HG03025 (cell line): ENCODE measurements around the gene FILIP1.
A peak's percentile ranks its signal among the peaks of the same experiment; 100 is the strongest.

Source experiments
- ATAC-seq: cut with Tn5 transposase; IDR thresholded peaks from one replicate; pipeline ENCODE4 v1.9.1; 2021; ENCODE audit warnings: mild to moderate bottlenecking, moderate library complexity; ENCODE audit not compliant: unreplicated experiment, low FRiP score

The FILIP1 gene

DNA sequence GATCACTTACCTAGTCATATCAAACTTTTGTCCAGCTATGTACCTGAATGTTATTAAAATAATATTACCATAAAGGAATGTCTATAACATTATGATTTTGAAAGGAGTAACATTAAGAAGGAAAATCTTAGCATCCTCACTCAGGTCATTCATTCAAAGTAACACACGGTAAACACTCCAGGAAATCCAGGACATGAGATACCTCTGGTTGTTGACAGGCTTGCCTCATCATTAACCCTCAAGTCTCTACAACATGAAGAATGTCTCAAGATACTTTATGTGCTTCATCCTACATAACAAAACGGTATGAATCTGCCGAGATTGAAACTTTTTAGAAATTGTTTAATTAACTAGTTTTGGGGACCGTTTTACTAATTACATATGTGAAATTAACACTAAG is 690 bp upstream of the FILIP1 start:
- ATAC-seq = no peak

DNA sequence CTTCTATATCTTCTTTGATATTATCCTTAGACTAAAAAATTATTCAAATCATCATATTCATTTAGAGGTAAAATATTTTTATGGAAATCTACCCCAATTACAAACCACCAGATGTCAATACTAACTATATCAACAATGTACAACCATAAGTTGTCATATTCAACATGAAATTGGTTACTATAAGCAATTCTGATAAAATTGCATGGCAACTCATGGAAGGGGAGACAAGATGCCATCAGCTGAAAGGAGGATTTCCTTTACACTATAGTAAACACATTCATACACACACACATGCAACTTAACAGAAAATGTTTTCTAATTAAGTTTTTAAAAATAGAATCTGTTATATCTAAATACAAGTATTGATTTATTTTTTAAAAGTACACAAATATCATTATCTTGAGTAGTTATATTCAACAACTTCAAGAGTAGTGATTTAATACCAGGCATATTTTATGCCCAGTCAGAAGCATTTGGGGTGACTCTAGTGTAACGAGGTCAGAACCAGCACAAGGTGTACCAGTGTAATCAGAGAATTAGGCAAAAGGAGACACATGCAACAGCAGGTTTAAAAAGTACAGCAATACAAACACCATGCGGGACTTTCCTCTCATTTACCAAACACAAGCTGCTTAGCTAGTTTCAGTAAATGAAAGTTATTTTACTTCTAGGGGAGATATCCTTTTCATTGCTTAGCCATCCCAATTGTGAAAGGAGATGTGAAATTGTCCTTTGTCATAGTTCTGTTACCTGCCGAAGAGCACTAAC is 1.0 kb downstream of the FILIP1 start:
- peak; percentile 38 for ATAC-seq

DNA sequence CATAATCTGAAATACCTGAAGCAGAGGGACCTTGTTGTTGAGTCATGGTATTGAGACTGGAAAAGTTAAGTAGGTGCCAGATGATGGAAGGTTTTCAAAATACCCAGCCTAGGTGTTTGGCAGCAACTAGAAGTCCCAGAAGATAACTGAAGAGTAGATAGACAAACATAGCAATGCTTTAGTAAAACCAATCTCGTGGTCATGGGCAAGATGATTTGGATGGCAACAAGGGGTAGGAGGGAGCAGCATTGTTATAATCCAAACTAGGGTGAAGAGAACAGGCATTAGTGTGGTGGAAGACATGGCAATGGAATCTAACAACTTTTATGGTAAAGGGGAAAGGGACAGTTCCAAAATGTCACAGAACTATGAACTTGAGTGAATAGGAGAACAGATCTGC is 2.3 kb downstream of the FILIP1 start:
- ATAC-seq = no peak

DNA sequence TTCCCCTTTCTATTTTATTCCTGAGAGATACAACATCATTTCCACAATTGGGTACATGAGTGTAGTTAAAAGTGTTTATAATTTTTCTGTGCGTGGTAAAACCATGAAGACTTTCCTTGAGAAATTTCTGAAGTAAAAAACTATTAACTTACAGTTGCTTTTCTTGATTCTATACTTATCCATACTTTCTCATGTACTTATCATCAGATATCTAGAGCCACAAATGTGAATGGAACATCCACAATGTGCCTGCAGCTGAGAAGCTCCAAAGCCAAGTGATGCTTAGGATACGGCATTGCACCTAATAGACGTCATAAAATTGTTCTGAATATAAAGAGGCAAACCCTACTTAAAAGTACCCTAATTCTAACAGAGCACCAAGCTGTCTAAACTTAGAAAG is 2.9 kb downstream of the FILIP1 start:
- ATAC-seq = no peak

DNA sequence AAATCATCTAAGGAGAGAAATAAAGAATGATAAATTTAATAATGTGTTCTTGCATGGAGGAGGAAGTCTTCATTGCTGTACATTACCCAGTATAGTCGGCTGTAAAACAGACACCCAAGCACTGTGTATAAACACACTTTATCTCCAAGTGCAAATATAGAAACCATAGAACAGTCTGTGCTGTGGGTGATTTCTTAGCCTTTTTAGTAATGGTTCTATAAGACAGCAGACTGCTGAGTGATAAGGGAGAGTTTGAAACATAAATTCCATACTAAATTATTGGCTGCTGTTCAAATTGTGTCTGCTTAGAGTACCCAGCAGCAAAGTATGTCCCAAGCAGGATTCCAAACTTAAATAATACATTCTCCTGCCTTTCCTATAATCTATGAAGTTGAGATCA is 4.6 kb downstream of the FILIP1 start:
- ATAC-seq = no peak

DNA sequence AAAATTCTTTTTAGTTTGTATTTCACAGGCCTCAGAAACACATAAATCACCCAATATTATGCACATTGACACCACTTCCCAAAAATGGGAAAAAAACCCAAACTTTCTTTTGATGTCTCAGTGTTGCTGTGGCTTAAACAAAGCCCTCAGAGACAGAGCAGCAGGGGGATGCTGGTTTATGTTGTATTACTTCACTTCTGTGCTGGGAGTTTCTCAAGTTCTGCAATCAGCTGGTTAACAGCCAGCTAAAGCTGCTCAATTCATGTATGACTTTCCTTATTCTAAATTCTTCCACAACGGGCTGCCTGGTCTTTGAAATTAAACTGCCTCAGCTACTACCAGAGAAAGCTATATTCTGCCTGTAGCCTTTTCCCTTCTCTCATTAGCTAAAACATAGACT is 5.6 kb downstream of the FILIP1 start:
- no peak for ATAC-seq

DNA sequence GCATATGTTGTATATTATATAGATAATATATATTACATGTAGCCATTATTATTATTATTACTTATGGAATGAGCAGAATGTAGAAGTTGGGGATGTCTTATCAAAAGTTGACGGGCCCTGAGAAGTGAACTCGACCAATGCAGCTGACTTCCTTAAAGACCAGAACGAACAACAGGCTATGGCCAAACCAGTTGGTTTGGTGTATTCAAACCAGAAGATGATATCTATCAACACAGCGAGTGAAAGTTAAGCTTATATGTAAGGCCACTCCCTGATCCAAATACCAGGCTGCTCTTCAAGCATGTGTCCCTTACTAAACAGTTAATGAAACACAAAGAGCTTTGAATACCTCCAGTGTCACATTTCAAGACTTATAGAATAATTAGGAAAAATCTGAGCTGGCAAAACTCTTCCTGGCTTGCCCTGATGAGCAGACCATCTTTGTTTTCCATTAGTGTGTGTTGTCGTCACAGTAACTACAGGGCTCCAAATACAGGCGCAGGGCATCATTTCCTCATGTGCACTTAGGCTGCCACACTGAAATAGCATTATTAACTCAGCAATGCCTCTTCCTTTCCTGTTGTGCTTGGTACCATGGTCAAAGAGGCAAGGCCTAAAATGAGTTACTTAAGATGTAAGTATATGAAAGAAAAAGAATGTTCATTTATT is 6.6 kb downstream of the FILIP1 start:
- no peak for ATAC-seq

DNA sequence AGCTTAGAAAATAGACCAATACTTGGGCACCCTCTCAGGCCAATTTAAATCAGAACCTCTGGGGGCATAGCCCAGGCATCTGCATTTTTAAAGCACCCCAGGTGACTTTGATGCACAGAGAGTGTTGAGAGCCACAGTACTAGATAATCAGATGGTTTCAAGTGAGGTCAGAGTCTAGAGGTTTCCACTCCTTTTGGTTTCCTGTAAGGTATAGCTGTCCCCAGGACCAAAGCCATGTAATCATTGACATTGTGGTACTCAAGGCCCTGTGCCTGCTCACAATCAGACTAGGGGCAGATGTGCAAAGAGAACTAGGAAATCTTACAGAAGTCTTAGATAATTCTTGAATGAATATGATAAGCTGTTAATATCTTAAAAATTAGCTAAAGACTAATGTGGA is 9.1 kb downstream of the FILIP1 start:
- no peak for ATAC-seq

DNA sequence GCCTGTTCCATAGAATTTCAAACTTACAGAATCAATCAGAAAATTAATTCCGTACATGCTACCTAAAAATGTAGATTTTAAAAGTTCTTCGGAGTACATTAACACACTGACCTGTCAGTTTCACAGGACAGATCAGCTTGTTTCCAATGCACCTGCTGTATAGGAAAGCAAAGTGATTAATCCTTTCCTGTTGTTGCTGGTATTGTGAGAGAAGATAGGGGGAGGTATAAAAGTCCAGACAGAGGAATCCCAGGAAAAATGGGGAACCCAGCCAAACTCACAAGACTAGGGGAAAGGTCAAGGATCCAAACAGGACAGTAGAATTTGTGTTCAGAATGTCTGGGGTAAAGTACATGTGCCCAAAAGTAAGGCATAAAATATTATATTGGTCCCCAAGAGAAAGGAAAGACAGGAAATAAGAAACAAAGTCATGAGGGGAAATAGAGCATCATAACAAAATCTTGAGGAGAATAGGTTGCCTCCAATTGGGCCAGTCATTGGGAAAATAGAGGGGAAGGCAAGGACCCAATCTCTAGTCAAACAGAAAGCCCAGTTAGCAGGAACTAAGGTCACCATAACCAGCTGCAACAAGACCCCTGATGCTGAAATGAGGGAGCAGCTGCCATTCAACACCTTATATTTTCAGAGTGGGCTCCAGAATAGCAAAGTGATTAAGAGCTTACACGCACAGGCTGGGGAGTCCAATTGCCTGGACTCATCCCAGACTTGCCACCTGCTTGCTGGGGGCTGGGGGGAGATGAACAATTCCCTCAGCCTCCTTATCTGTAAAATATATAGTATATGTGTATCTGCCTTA is 10.3 kb downstream of the FILIP1 start:
- no peak for ATAC-seq

DNA sequence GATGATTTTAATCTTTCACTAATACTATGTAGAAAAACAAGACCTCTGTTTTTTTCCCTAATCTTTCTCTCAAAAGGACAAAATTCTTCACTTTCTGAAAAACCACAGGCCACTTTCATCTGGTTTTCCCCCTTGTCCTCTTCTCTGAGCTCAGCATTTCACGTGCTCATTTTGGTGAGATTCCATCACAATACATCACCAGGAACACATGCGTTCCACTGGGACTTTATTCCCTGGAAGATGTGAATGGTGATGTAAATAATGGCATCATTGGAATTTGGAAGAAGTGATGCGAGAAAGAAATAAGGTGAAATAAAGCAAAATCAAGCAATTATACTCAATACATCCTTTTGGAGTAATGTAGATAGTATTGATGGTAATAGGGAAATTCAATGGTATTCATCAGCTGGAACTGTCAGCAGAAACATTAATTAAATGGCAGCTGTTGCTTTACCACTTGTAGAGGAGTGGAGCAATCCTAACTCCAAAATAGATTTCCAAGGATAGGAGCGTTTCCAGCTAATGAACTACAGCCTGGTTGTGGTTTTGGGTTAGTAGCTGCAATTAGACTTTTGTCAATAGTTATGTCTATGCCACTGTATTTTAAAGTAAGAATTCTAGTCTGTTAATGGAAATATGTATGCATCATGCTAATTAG is 11.5 kb downstream of the FILIP1 start:
- no peak for ATAC-seq

DNA sequence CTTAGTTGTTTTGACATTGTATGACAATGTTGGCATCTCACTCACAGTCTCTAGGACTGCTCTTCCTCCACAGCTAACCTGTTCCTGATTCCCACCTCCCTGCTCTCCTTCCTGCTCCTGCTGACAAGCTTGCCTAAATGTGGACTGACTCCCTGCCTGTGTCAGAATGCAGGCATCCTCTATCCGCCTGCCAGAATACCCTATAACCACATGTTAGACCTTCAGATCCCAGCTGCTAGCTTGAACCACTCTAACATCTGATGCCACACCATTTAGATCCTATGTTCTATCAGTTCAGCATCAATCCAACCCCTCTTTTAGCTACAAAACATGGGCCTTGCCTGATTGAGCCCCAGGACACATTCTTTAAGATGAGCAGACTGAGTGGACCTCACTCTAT is 12.2 kb downstream of the FILIP1 start:
- no peak for ATAC-seq

DNA sequence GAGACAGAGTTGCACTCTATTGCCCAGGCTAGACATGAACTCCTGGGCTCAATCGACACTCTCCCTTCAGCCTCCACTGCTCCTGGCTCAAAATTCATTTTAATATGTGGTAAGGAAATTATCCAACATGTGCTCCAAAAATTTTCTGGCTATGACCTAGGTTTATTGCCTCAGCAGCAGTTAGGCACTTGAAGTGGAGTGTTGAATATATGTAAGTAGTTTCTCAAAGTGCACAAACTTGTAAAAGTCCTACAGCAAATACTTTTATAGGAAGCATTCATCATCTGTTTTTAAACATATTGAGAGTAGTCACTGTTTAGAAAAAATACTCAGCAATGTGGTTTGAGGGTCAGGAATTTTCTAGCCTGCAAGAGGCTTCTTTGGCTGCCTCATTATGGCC is 13.2 kb downstream of the FILIP1 start:
- no peak for ATAC-seq

DNA sequence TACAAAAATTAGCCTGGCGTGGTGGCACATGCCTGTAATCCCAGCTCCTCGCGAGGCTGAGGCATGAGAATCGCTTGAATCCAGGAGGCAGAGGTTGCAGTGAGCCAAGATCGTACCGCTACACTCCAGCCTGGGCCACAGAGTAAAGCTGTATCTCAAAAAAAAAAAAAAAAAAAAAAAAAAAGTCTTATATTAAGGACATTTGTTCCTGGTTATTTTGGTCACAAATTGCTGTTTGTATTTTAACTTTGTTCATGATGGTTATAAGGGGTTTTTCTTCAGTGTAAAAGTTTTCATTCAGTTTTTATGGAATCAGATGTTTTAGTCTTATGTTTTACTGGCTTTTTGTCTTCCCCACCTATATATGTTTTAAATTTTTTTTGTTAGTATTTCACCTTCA is 13.9 kb downstream of the FILIP1 start:
- ATAC-seq = no peak

DNA sequence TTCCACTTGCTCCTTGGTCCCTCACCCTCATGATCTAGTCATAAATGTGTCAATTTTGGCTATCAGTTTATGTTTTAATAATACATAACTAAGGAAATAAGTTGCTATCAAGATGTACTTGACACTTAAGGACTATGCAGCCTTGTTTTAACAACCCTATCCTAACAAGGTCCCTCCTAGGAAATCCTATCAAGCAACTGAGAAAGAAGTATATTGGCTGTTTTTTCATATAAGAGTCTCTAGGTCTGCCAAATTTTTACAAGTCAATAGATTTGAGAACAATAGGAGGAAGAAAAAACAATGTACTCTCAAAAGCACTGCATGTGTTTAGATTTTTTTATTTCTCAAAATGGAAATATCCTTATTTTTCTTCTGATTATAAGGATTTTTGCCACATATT is 14.7 kb downstream of the FILIP1 start:
- no peak for ATAC-seq

DNA sequence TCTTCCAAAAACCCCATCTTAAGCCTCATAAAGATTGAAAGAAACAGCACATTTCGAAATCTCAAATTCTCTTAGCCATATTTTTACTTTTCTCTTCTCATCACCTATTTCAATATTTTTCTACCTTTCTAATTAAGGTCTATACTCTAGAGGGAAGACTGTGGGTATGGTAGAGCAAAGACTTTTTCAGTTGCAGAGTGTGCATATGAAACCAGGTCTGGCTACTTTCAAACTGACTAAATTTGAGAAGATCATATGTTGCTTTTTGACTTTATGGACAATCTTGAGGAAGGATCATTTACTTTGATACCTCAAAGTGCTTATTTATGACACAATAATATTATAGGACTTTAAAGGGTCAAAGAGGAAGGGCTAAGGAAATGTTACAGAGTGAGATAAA is 20.7 kb downstream of the FILIP1 start:
- peak; percentile 91 for ATAC-seq

DNA sequence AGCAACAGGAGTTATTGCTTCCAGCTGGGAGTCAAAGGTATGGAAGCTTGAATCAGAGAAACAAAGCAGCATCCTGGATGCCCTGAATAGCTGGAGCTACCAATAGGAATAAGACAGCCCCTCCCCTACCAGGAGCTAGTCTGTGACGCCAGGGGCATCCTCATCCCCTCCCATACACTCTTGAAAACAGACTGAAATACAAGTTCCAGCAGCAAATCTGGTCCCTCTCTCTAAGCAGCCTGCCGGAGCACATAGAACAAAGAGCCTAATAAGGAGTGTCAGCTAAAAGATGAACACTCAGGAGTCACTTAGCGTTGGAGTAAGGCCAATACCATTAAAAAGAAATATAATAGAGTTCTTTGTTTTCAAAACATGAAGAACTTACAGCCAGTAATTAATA is 25.6 kb downstream of the FILIP1 start:
- ATAC-seq = no peak

DNA sequence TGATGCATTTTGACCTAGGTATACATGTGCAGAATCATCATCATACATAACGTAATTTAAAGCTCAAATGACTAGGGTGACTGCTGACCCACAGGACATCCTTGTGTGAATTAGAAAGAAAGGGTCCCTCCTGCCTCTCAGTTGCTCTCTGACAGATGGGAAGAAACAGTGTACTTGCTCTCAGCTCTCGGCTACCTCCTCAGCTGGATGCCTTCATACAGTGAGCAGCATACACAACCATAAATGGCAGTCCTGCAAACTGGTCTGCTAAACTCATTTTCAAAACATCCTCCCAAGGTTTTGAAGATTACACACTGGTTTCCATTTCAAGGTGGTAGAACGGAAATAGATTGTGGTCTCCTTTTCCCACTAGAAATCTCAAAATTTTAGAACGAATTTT is 26.3 kb downstream of the FILIP1 start:
- no peak for ATAC-seq

DNA sequence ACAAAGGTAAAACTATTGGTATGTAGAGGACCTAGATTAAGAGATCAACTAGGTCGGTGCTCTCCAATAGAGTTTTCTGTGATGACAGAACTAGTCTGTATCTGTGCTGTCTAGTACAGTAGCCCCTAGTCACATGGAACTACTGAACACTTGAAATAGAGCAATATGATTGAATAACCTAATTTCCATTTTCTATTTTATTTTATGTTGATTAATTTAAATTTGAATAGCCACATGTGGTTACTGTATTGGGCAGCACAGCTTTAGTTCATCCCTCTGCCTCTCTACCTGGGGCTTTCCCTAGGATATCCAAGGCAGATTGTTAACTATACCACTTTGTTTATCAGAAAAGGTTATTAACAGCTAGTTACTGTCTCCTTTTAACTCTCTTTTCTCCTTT is 27.0 kb downstream of the FILIP1 start:
- no peak for ATAC-seq

DNA sequence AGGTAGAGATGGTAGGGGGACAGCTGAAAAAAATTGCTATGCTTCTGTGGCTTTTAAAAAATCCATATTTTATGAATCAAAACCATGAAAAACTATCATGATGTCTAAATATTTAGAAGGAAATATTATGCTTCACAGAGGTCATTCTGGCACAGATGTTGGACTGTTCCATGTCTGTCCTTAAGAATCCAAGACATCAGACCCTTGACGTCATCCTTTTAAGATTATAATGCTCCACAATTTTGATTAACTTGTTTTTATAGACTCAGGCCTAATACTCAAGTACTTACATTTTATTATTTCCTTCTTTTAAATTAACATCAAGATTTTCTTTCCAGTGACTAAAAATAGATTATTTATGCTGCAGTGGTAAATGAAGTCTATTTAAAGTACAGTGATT is 29.7 kb downstream of the FILIP1 start:
- ATAC-seq = no peak

DNA sequence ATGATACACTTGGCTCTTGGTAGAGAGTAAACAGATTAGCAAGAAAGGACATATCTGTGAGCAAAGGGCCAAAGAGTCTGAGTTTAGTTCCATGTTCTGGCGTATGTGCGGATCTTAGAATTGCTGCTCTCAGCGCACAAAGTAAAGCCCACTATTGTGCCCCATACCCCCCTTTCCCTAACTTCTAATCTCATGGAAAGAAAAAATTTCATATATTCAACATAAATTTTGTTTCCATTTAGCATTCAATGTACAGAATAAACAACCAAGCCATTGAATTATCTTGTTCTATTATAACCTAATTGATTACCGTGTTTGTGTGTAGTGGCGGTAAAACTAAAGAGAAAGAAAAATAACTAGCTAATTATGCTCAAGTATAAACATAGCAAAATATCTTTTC is 30.5 kb downstream of the FILIP1 start:
- ATAC-seq = no peak

DNA sequence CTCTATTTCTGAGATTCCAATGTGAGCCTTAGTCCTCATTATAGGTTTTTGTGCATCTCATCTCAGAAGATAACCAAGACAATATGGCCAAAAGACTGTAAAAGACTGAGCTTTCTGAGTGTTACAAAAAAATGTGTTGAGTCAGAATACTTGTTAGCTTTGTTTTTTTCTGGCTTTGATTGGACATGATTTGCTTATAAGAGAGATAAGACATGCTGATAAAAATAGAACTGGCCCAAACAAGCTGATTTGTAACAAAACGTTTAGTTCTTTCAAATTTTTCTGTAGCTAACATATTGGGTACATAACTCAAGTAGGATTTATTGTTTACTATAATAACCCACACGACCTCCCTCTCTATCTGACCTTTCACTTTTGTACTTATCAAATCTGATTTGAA is 32.9 kb downstream of the FILIP1 start:
- ATAC-seq = no peak
